Measurements from ENCODE around the gene CACNA1C.
"Not testable (repeated sequence)": the region's sequence is repeated elsewhere in the genome, so short reads cannot be mapped to it uniquely, and the experiment has no call there.

Gene CACNA1C

DNA sequence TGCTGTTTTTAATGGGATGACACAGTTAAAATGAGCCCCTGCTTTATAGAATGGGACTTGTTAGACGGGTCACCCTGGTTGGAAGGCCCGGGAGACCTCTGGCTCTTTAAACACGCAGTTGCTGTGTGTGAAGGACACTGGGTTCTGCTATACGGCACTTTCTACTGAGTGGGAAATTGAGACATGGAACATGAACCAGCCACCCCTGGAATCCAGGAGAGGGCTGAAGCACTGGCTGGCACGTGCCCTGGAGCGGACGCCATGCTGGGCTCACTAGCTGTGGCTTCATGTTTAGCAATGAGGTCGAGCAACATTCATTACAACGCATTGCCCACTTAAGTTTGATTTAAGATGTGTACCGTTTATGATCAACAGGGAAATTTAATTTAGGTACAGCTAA lies 23.9 kb downstream of the CACNA1C start:
- no peak for DNase-seq

DNA sequence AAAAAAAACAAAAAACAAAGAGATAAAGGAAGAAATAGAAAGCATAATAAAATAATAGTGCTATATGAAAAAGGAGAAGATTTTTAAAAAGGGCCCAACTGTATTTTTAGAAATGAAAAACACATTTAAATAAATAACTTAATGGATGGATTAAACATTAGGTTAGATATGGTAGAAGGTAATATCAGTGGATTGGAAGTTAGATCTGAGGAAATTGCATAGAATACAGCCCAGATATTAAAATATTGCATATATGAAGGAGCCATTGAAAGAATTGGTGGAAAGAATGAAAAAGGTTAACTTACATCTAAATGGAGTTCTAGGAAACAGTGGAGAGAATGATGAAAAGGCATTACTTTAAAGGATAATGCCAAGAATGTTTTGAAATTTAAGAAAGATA lies 27.8 kb downstream of the CACNA1C start:
- DNase-seq, result no peak

DNA sequence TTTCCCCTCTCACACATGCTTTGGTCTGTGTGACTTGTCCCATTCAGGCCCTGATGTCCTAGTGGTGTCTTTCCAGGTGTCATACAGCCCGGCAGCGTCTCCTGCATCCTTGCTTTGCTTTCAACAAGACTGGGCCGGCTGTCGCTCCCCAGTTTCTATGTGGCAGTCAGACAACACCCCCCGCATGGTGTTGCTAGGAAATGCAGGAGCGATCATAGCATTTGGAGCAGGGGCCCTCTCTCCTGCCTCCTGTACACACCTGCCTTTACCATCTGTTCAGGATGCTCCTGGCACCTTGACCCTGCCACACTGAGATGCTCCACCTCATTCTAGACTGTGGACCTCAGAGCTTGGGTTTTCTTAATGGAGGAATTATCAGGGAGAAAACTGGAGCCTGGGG lies 29.5 kb downstream of the CACNA1C start:
- DNase-seq, result no peak

DNA sequence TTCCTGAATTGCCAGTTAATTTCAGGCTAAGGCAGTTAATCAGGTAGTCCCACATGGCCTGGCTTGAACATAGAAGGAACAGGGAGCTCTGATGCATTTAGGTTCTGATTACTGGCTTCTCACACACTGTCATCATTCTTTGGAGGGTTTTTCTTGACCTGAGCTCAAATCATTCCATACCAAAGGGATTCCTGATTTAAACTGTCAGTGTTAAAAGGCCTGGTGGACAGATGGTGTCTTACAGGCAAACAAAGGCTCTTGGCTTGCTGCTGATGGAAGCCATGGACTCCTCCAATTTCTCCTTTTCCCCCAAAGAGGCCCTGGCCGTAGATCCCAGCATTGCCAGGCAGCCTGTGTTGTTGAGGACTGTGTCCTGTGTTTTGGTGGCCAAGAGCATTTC lies 30.2 kb downstream of the CACNA1C start:
- DNase-seq, result no peak

DNA sequence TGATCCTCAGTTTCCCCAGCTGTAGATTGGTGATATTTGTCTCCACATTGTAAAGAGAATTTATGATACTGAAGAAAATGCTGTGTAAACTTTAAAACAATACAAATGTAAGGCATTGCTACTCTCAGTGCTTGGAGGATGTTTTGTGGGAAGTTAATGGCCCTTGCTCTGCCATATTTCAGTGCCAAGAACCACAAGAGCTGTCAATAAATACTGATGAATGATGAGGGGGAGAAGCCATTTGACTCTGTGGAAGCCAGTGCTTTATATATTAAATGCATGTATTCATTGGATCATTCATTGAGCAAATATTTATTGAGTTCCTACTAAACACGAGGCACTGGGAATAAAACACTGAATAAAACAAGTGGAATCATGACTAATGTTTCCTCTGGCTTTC lies 30.8 kb downstream of the CACNA1C start:
- DNase-seq, result no peak

DNA sequence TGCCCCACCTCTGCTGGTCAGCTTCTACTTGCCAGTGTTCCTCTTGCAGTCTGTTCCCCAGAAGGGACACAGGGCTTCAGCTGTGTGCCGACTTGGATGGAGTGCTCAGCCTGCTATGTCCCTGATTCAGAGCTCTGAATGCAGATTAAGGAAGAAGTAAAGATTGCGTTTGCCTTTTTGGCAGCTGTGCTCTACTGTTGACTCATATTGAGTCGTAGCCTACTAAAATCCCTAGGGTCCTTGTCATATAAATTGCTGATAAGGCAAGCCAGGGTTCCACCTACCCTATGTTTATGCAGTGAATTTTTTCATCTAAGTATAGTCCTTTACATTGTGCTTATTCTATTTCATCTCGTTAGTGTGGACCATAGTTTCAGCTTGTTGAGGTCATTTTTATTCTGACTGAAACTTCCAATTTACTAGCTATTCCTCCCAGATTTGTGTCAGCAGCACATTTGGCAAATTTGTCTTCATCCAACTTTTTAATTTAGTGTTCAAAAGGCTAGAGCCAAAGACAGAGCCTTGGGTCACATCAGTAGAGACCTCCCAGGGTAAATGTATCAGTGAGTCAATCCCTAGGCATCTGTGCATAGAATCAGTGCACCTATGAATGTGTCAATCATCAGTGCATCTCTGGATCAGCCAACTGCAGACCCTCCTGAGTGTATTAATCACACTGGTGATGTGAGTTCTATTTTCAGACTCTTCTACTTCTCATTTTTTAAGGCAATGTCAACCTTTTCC lies 31.9 kb downstream of the CACNA1C start:
- DNase-seq, result no peak

DNA sequence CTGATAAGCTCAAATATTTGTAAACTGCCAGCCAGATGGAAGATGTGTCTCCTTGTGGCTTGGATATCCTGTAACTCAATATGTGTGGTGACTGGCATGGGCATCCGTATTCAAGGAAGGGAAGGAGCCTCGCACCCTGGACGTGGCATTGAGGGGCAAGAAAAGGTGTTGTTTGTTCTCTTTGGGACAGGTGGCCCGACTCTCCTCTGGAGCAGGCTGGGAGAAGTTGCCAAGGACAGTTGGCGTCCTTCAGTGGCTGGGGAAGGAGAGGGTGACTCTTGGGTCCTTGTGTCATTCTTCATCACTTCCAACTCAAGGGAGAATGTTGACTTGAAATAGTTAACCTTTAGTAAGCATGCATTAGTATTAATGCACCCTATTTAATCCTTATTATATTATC lies 39.6 kb downstream of the CACNA1C start:
- no peak for DNase-seq

DNA sequence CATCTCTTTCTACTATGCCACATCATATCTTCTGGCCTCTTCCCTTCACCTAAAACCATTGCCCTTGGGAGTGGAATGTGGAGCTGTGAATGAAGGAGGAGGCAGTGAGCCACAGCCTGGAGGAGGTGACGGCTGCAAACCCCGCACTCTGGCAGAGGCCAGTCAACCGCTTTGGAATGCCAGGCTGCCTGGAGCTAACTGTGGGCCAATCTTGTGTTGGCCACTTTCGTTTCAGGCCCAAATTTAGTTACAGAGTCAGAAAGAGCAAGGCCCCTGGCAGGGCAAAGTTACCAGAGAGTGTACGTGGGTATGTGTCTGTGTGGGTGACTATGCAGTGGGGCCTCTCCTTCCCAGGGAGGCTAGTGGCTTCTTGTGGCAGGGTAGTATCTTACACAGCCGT lies 40.1 kb downstream of the CACNA1C start:
- no peak for DNase-seq

DNA sequence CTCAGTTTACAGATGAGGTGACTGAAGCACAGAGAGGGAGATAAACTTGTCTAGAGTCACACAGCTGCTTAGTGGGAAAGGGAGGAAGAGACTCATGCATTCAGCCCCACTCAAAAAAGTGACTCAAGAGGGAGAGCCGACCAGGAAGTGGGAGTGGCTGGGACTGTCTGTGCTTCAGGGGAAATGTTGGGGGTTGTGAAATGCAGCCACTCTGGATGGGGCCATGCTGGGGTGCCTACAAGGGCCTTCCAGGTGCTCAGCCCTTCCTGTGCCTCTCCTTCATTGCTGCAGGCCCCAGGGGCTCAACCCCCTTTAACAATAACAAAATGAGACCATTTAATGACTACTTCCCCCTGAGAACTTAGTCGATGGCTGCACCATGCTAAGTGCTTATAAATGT lies 41.8 kb downstream of the CACNA1C start:
- DNase-seq, result no peak

DNA sequence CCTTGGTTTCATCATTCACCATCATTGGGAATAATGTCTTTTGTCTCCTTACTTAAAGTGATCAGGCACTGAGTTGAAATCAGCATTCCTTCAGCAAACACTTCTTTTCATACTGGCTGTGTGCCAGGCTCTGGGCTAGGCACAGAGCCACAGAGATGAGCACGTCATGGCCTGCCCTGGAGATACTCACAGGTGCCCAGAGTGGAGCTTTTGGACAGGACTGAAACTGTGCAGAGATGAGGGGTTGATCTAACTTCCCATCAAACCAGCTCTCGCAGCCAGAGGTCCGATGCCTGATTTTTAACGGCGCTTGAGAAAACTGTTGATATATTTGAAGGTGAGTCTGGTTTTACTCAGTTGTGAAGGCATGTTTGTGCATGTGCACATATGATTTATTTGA lies 43.1 kb downstream of the CACNA1C start:
- DNase-seq, result no peak

DNA sequence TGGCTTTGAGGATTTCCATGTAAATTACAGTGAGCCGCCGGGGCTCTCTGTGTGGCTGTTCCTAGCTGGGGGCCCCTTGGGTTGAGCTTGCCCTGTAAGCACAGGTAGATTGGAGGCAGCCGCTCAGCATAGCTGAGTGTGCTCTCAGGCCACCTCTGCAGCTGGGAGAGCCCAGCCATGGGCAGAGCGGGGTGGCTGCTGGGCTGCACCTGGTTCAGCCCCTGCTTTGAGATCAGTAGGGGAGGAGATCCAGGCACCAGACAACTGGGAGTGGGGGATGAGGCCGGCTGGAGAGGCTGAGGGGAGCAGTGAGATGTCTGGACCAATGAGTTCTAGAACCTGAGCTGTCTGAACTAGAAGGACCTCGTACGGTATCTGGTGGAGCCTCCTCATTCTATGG lies 44.8 kb downstream of the CACNA1C start:
- DNase-seq, result no peak

DNA sequence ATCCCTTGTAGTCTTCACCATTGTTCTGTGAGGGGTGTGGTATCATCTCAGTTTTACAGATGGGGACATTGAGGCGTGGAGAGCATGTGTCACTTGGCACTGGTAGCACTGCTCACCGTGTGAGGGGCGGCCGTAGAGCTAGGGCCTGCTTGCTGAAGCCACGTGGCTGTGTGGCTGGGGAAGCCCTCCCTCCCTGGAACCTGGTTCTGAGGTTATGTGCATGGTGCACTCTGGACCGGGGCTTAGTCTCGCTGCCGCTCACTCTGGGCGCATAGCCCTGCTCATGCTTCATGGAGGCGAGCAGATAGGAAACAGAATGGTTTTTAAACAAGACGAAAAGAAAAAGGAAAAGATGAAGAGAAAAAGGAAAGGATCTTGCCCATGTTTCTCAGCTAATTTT lies 46.1 kb downstream of the CACNA1C start:
- DNase-seq, result no peak

DNA sequence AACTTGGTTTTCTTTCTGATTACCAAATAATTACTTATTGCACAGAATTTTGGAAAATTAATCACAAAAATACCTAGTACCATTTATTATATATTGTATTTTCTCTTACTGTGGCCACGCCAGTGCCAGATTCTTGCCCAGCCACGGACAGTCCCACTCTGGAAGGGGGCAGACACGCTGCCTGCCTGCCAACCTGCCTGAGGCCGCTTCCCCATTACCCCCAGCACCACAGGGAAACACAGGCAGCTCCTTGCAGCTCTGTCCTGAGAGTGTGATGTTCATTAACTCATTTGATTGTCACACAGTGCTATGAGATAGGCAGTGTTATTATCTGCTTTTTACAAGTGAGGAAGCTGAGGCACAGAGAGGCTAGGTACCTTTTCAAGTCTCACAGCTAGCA lies 46.8 kb downstream of the CACNA1C start:
- no peak for DNase-seq

DNA sequence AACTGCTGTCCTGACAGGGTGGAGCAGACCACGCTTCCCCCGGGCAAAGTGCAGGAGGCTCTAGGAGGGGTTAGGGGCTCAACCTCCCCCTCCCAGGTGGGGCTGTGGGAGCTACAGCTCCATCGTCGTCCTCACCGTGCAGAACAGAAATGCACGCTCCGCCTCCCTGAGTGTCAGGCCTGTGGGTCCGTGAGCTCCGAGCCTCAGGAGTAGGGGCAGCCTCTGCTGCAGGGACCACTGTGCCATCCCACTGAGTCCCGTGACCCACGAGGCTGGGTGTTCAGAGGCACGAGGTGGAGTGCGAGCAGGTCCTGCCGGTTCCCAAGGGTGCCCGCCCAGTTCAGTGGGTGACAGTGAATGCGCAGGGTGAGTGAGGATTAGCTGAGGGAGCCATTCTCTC lies 48.6 kb downstream of the CACNA1C start:
- DNase-seq, result no peak

DNA sequence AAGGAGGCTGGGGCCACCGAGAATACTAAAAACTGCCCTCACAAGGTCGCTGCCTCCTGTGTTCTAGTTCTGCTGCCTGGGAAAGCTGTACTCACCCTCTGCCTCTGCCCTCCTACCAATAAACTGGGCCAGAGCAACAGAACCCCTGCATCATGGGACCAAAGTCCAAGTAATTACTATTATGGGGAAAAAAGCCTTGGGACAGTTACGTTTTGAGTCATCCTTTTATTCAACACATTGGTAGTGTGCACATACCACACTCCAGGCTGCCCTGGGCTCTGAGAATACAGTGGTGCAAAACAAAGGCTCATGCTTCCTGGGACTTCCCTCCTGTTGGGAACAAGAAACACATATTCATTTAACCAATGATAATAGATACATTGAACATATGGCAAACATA lies 49.0 kb downstream of the CACNA1C start:
- DNase-seq, result no peak

DNA sequence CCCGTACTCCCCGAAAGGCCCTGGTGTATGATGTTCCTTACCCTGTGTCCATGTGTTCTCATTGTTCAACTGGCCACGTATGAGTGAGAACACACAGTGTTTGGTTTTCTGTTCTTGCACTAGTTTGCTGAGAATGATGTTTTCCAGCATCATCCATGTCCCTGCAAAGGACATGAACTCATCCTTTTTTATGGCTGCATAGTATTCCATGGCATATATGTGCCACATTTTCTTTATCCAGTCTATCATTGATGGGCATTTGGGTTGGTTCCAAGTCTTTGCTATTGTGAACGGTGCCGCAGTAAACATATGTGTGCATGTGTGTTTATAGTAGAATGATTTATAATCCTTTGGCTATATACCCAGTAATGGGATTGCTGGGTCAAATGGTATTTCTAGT lies 49.9 kb downstream of the CACNA1C start:
- DNase-seq, result not testable (repeated sequence)

DNA sequence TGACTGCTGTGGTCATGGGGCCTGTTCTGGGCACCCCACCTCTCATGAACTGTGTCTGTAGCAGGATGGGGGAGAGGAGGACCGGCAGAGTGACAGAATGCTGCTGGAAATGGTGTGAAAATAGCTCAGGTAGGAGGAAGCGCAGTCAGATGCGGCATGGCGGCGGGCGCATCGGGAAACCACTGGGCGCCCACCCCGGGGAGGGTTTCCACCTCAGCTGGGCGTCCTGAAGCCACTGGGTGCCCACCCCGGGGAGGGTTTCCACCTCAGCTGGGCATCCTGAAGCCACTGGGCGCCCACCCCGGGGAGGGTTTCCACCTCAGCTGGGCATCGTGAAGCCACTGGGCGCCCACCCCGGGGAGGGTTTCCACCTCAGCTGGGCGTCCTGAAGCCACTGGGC lies 52.6 kb downstream of the CACNA1C start:
- not testable (repeated sequence) for DNase-seq

DNA sequence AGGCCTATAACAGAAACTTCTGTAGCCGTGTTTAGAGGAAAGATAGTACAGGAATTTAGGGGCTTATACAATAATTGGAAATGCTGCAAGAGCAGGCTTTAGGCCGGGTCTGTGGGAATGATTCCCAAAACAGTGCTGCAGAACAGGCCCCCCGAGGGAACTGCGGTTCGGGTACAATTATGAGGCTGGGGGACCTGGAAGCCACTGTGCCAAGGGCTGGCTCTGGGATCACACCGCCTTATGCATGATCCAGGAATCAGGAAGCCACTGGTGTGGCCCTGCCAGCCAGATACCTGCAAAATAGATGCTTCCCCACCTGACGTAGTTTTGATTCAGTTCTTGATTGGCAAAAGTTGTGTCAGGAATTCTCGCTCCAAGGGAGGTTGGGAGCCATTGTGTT lies 55.4 kb downstream of the CACNA1C start:
- no peak for DNase-seq

DNA sequence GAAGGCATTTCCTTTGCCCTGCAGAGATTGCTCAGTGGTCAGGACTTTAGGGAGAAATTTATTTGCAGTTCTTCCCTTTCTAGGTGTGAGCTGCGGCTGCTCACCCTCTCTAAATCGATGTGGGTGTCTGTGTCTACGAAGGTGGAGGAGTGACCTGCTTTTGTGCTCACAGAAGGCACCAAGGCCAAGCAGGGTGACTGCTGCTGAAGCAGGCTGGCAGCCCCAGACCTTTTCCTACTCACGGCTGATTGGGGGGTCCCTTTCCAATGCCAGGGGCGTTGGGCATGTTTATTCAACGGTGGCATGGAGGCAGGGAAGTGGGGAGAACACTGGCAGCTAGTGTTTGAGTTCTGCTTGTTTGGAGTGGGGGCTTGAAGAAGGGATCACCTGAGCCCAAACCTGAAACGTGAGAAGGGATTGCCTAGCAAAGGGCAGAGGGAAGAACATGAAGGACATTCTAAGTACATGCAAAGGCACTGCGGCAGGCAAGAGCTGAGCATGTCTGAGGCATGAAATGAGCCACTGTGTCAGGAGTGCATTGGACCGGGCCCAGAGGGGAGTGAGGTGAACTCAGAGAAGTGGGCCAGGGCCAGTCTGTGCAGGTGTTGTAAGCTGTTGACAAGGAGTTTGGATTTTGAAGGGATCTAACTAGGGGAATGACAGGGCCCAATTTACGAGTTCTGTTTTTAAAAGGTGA lies 56.3 kb downstream of the CACNA1C start:
- DNase-seq, result no peak

DNA sequence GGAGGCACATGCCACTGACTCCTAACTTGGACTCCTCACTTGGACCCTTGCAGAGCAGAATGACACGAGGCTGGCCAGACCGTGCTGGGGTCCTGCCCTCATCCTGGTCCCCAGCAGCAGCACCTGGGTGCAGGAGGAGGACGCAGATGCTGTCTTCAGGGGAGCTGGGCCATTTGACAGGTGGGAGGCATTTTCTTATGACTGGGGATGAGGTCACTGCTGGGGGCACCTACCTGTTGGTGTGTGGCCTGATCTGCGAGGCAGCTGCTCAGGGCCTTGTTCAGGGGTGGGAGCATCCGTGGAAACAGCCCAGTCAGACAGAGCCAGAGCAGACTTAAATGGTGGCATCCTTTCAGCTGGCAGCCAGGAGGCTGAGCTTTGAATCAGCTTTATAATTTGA lies 57.3 kb downstream of the CACNA1C start:
- DNase-seq, result no peak

DNA sequence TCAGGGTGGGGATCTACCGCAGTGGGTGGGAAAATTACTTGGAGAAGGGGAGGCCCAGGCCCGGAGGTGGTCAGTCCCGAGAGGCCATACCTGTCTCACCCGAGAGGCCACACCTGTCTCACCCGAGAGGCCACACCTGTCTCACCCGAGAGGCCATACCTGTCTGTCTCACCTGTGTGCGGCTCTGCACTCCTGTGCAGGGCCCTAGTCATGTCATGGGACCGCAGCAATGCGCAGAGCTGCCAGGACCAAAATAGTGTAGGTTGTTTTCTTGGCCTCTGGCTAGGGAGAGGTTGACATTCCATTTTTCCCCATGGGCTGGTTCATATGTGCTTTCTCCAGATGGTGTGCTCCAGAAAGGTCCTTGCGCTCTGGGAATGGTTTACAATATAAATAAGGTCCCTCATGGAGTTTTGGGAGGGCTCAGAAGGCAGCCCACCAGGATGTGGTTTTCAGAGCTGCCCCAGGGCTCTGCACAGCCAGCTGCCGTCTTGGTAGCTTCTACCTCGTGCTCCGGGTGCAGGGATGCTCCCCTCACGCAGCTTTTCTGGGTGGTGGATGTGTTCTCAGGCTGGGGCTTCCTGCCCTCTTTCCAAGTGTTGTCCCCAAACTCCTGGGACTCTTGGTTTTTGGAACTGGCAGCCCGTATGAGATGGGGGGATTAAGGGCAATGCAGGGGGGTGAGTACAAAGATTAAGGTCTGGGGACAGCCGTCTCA lies 58.2 kb downstream of the CACNA1C start:
- no peak for DNase-seq

DNA sequence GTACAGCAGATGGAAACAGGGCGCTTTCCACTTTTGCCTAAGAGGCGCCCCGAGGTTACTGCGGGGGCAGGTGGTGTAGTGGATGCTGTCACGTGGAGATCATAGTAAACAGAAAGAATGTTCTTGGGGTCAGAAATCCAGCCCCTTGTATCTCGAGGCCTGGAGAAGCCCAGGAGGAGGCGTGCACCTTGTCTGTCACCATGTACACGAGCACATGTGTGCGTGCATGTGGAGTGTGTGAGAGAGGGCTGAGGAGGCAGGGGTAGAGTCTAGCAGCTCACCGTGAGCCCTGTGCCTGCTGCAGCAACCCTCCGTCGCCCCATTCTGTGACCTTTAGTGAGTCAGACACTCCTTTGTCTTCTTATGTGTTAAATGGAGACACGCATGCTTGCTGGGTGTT lies 59.0 kb downstream of the CACNA1C start:
- no peak for DNase-seq

DNA sequence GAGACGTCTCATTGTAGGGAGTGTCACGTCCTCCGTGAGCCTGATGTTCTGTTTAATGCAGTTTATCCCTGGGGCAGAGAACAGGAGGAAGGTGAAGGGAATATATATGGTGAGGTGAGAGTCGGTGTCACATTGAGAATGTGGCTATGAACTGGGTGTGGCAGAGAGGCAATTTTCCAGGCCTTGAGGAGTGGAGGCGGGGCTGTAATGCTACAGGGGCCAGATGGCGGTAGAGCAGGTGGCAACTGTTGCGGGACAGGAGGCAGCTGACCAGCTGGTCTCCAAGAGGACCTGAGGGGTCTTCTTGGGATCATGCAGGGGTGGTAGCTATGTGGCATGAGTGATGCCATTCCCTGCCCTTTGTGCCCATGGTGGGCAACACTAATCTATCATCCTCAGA lies 59.6 kb downstream of the CACNA1C start:
- no peak for DNase-seq

Measured in CD4-positive, alpha-beta T cell treated with Interleukin-12 subunit alpha and Interleukin-12 subunit beta, for 1 hour (primary cell).